Ovary (tissue), 9 donors: ENCODE measurements around the gene TEKT5. TPM values are rescaled to one million over a fixed set of nuclear protein-coding genes. Genes with fewer than 3 reads are reported as not detected.

ENCODE experiments used
- DNase-seq, 5 donors: peaks; one replicate each; pipeline ENCODE4 v3.0.0-alpha.2; 2019 to 2020
- H3K27ac ChIP-seq, 2 donors: fragments of 200-600 bp; one replicate each; pipeline versions ENCODE4 v1.5.1 to v1.8.0; 2019 to 2022
- H3K27me3 ChIP-seq: fragments of 200-600 bp; one replicate; pipeline ENCODE4 v1.8.0; 2022
- H3K36me3 ChIP-seq: fragments of 200-600 bp; sonication (generic); one replicate; pipeline ENCODE4 v1.5.1; 2019
- H3K4me1 ChIP-seq: one replicate; pipeline ENCODE4 v1.8.1; 2013; ENCODE audit warnings: mild to moderate bottlenecking, moderate library complexity; ENCODE audit not compliant: insufficient read depth
- H3K4me3 ChIP-seq: fragments of 200-600 bp; sonication (generic); one replicate; pipeline ENCODE4 v1.5.1; 2017
- H3K9me3 ChIP-seq, 2 donors: fragments of 200-600 bp in 1 of 2; sonication (generic) in 1 of 2; one replicate each; pipeline versions ENCODE4 v1.5.1 to v1.8.1; 2013 to 2019; ENCODE audit warnings: mild to moderate bottlenecking in 1 of 2, moderate library complexity in 1 of 2
- CTCF ChIP-seq, 3 donors: fragments of 450-650 bp in 2 of 3; fragments of 200-600 bp in 1 of 3; IDR thresholded peaks; one replicate each; pipeline versions ENCODE4 v1.5.1 to v1.8.0; 2016 to 2022; ENCODE audit warnings: antibody characterized with exemption in 3 of 3, mild to moderate bottlenecking in 1 of 3
- EP300 ChIP-seq: sonication (generic); formaldehyde crosslinking; IDR thresholded peaks from one replicate; pipeline ENCODE4 v1.6.1; 2017; ENCODE audit warnings: antibody characterized with exemption
- POLR2A ChIP-seq: fragments of 450-650 bp; IDR thresholded peaks from one replicate; pipeline ENCODE4 v1.6.1; 2017; ENCODE audit warnings: antibody characterized with exemption, mild to moderate bottlenecking, moderate library complexity
- WGBS, 3 donors: extraction: QIAGEN DNeasy Blood & Tissue Kit in 1 of 3; methylation state at CpG; one replicate each; pipeline versions ENCODE4 v1.1.5 to v1.1.7; 2013 to 2017; 5-methylcytosine and 5-hydroxymethylcytosine counted together
- intact Hi-C, 4 donors: fragments of 100-400 bp; cut with DNase I; formaldehyde crosslinking; loops; one replicate each; pipeline versions ENCODE4 v1.11.0 to v1.15.1; 2022 to 2023
- polyA plus RNA-seq, 2 donors: library from polyadenylated mRNA; stranded (reverse); fragments of 200-250 nt in 1 of 2; fragments of 350-450 nt in 1 of 2; fragmentation: Illumina TruSeq in 1 of 2; extraction: RNeasy Lipid Tissue Mini Kit (QIAGEN cat#74804) in 1 of 2; gene quantifications; one replicate each; pipeline ENCODE4 v1.2.3, GENCODE V29; 2013 to 2014
- total RNA-seq, 7 donors: library from RNA; depleted of rRNA in 2 of 7; stranded (reverse); fragments of >200 nt in 2 of 7; fragmentation: NEBNext Ultra II Directional in 3 of 7; extraction: Animal tissue kit (Norgen Biotek cat#: 25700) in 3 of 7; gene quantifications; one replicate each; pipeline versions ENCODE4 v1.1.0 to v1.2.4, GENCODE V29; 2016 to 2023
- donor health status: DM: no; HTN: no; CAD: no; lungs with moderate emphysema.
- donor health status: DM: no; HTN: no; CAD: no.
- donor health status: Bipolar disorder and iron deficiency.
- donor health status: DM: yes; HTN: yes; CAD: no.
- donor health status: DM: no; HTN: no; CAD: no.
- donor health status: DM: yes; HTN: yes; CAD: no.

The TEKT5 gene
- total and polyA plus RNA-seq, 9 donors = 0.28 to 0.90 (median 0.44) TPM; not detected in 3

GRCh38 chr16:10594312-10594950, 100.3 kb downstream of the TEKT5 start:
- TF ChIP-seq EP300 (no peak), POLR2A (no peak), CTCF (IDR thresholded peaks at IDR 0.05) (no peak)
- no peaks in the 10 kb centered on the region for H3K4me1 ChIP-seq
- DNase-seq = no peak
- H3K4me3 ChIP-seq = no peak overlapping the region
- H3K27ac ChIP-seq = no peak overlapping the region
- WGBS, 3 donors = 54 to 64% (median 59%) methylated on average over 8 to 9 of the region's 9 CpGs
- H3K9me3 ChIP-seq = no peaks in the 10 kb centered on the region
- no peaks in the 10 kb centered on the region for H3K27me3 ChIP-seq
- intact Hi-C loops = no loop called here
- no peaks in the 10 kb centered on the region for H3K36me3 ChIP-seq

GRCh38 chr16:10592611-10593010, 102.1 kb downstream of the TEKT5 start:
- TF ChIP-seq POLR2A (no peak), CTCF (IDR thresholded peaks at IDR 0.05) (no peak), EP300 (no peak)
- Histone ChIP-seq H3K9me3 (no peaks in the 10 kb centered on the region), H3K27ac (no peak overlapping the region), H3K27me3 (no peaks in the 10 kb centered on the region), H3K4me1 (no peaks in the 10 kb centered on the region), H3K4me3 (no peak overlapping the region), H3K36me3 (no peaks in the 10 kb centered on the region)
- 84 to 91% (median 86%) methylated on average over 1 of the region's 1 CpG for WGBS, 3 donors
- DNase-seq = no peak
- intact Hi-C loops = no loop called here

GRCh38 chr16:10590342-10590741, 104.4 kb downstream of the TEKT5 start:
- no peak for DNase-seq
- H3K36me3 ChIP-seq = no peaks in the 10 kb centered on the region
- H3K27ac ChIP-seq = no peak overlapping the region
- 78 to 84% (median 79%) methylated on average over 4 of the region's 4 CpGs for WGBS, 3 donors
- TF ChIP-seq CTCF (IDR thresholded peaks at IDR 0.05) (no peak), EP300 (no peak), POLR2A (no peak)
- H3K4me3 ChIP-seq = no peak overlapping the region
- no peaks in the 10 kb centered on the region for H3K4me1 ChIP-seq
- intact Hi-C loops = no loop called here
- no peaks in the 10 kb centered on the region for H3K9me3 ChIP-seq
- no peaks in the 10 kb centered on the region for H3K27me3 ChIP-seq

DNA sequence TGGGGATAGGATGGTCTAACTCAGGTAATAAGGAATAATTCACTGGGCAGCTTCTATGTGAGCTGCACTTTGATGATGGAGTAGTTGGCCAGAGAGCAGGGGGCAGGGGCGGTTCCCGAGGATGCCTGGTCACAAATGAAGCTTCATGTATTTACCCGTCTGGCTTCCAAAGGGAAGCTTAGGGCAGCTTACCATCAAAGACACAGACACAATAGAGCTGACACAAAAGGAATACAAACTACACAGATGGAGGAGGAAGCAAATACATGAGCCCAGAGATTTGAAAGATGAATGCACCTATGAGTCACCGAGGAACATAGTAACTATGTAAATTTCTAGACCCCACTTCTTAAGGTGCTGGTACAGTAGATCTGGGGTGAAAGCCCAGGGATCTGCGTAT, 105.6 kb downstream of the TEKT5 start:
- no peak for TF ChIP-seq EP300
- TF ChIP-seq CTCF (IDR thresholded peaks at IDR 0.05) = no peak
- no peak for TF ChIP-seq POLR2A
- intact Hi-C loops = no loop called here
- Histone ChIP-seq H3K27ac (no peak overlapping the region), H3K36me3 (no peaks in the 10 kb centered on the region), H3K27me3 (no peaks in the 10 kb centered on the region), H3K9me3 (no peaks in the 10 kb centered on the region), H3K4me3 (no peak overlapping the region), H3K4me1 (no peaks in the 10 kb centered on the region)
- DNase-seq = no peak
- 74 to 84% (median 74%) methylated on average over 5 of the region's 5 CpGs for WGBS, 3 donors
